Activated CD8-positive, alpha-beta memory T cell treated with anti-CD3 and anti-CD28 coated beads for 36 hours (primary cell): ENCODE measurements around the gene AGBL4. TPM values are rescaled to one million over a fixed set of nuclear protein-coding genes. Genes with fewer than 3 reads are reported as not detected.

Experiments used
- CTCF ChIA-PET: fragments of 350-600 bp; sonication (Branson Sonifier 250); formaldehyde crosslinking; loops from one replicate; lab custom pipeline; 2021; ENCODE audit warnings: antibody characterized with exemption; lab: Charles Lee
- POLR2A ChIA-PET: fragments of 350-600 bp; sonication (Branson Sonifier 250); formaldehyde crosslinking; loops from one replicate; lab custom pipeline; 2021; ENCODE audit warnings: antibody characterized with exemption; lab: Charles Lee
- total RNA-seq, 2 experiments: library from RNA; stranded (reverse); gene quantifications; one replicate each; pipeline ENCODE4 v1.2.3, GENCODE V29; 2021

AGBL4 gene
- total RNA-seq, 2 experiments from 2014 or later = not detected

DNA sequence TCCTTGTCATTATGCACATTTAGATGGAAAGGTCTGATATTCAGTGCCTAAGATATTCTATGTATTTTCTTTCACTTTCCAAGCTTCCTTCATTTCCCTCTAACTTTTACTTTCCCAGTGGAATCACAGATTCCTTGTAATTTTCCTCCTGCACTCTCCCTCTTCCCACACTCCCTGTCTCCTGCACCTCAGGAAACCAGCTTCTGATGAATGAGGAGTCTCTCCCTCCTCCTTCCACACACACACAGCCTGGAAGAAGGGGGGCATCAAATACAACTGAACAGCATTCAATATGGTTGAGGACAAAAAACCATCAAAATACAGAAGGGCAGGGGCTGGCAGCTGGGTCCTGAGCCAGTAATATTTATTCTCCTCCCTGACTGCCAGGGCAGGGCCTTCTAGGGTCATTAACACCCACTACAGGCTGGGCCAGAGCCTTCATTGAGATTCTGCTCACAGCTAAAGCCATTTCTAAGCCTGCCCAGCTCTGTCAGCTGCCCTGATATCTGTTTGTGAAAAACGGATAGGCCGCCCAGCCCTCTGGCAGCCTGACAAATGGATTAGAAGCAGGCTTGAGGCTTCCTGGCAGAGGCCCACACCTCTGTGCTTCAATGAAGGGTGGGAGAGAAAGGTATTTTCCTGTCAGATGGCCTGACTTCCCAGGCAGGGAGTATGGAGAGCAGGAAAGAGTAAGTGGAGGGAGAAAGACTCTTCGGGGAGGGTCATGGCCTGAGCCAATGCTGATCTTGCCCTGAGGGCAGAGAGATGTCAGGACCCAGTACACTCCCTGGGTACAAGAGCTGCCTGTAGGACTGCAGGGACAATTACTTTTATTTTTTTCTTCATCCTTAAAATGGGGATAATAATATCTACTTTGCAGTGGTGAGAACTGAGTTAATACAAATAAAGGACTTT lies 1412.9 kb downstream of the AGBL4 start:
- POLR2A ChIA-PET = no interaction called here
- CTCF ChIA-PET = no interaction called here

DNA sequence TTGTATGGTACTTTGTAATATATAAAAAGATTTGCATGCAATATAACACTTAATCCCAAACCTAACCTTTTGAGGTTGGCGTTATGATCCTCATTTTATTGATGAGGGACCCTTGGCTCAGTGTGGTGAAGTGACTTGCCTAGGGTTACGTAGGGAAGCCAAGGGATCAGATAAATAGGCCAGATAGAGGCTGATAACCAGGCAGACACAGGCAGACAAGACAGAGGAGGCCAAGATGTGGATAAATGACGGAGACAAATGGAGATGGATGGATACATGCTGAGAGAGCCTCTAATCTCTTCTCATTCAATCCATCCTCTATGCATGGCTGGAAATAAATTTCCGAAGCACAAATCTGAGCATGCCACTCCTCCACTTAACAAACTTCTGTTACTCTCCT lies 1414.9 kb downstream of the AGBL4 start:
- ChIA-PET POLR2A (no interaction called here), CTCF (no interaction called here)

GRCh38 chr1:48603222-48603621 lies 1420.5 kb downstream of the AGBL4 start:
- CTCF ChIA-PET = no interaction called here
- POLR2A ChIA-PET = no interaction called here

DNA sequence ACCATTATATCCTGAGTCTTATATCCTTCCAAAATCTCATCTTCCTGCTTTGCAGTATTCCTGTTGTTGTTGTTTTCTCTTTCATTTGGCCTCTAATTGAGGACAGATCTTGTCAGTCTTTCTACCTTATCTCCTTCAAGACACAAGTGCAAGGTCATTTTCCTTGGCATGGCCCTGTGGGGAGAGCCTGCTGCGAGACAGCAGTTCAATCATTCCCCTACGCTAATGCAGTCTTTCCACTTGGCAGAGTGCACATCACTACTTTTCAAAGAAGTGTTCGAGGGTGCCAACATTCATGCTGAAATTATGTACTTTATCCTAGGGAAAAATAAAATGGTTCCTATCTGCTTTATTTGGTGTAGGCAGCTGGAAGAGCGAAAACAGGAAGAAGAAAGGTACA lies 1421.4 kb downstream of the AGBL4 start:
- ChIA-PET CTCF (no interaction called here), POLR2A (no interaction called here)

- ChIA-PET CTCF (no interaction called here), POLR2A (no interaction called here)
These were observed 1423.6 kb downstream of the AGBL4 start for GRCh38 chr1:48600182-48600581.

DNA sequence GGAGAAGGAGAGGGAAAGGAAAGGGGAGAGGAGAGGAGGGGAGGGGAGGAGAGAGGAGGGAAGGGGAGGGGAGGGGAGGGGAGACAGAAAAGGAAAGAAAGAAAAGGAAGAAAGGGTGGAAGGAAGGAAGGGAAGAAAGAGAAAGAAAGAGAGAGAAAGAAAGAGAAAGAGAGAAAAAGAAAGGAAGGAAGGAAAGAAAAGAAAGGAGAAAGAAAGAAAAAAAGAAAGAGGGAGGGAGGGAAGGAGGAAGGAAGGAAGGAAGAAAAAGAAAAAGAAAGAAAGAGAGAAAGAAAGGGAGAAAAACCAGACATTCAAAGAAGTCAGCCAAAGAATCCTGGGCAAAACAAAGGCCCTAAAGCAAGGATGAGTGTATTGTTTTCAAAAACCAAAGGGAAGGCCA lies 1426.1 kb downstream of the AGBL4 start:
- CTCF ChIA-PET = no interaction called here
- POLR2A ChIA-PET = no interaction called here

GRCh38 chr1:48596046-48596445 lies 1427.7 kb downstream of the AGBL4 start:
- POLR2A ChIA-PET = no interaction called here
- CTCF ChIA-PET = no interaction called here

DNA sequence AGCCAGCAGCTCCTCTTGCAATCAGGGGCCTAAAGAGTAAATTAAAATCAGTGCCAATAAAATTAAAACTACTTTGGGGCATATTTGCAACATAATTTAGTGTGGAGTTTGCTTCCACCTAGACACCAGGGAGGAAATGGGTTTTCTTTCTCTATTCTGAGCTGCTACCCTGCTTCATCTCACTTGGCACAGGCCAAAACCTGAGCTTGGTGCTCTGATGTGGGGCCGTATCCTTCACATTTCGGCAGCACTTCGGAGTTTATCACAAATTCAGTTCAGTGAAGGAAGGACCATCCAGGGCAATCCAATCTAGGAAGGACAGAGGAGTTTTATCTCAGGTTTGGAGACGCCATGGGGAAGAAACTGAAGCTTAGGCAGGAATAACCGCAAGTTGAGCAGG lies 1428.1 kb downstream of the AGBL4 start:
- ChIA-PET POLR2A (no interaction called here), CTCF (no interaction called here)

- ChIA-PET POLR2A (no interaction called here), CTCF (no interaction called here)
These were observed 1431.4 kb downstream of the AGBL4 start for GRCh38 chr1:48592330-48592729.

DNA sequence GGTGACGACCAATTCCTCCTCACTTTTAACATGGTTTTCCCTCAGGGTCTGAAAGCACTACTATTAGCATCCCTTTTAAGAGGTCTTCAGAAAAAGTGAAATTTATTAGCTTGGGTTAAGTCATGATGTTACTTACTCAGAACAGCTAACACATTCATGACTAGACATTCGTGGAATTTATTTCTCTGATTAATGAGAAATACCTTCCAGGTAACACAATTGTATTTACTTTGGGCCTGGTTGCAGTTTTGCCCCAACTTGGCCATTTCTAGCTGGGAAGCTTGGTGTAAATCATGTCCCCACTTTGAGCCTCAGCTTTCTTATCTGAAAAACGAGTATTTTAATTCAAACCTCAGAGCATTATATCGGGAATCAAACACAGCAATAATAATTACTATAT lies 1432.6 kb downstream of the AGBL4 start:
- ChIA-PET POLR2A (no interaction called here), CTCF (no interaction called here)

- ChIA-PET CTCF (no interaction called here), POLR2A (no interaction called here)
These were observed 1435.7 kb downstream of the AGBL4 start for GRCh38 chr1:48588061-48588460.

- ChIA-PET CTCF (no interaction called here), POLR2A (no interaction called here)
These were observed 1441.3 kb downstream of the AGBL4 start for GRCh38 chr1:48582408-48582807.

GRCh38 chr1:48581270-48581669 lies 1442.5 kb downstream of the AGBL4 start:
- CTCF ChIA-PET = no interaction called here
- POLR2A ChIA-PET = no interaction called here

GRCh38 chr1:48576565-48576964 lies 1447.2 kb downstream of the AGBL4 start:
- POLR2A ChIA-PET = no interaction called here
- CTCF ChIA-PET = no interaction called here

GRCh38 chr1:48572646-48573258 lies 1451.0 kb downstream of the AGBL4 start:
- ChIA-PET POLR2A (no interaction called here), CTCF (no interaction called here)

DNA sequence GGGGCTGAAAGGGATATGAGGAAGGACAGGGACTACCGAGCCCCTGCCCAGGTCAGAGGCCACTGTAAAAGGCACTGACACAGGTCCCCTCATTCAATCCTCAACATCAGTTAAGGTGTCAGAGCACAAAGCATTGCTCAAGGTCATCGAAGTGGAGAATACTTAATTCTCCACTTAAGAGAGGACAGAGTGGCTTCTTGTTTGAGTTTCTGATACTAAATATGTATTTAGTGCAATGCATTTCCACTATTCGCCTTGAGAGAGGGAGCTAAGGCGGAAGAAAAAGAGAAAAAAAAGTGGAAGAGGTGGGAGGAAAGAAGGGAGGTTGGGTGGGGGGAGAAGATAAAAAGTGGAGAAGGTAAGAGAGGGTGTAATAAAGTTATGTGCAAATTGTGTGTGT lies 1451.6 kb downstream of the AGBL4 start:
- CTCF ChIA-PET = no interaction called here
- POLR2A ChIA-PET = no interaction called here

DNA sequence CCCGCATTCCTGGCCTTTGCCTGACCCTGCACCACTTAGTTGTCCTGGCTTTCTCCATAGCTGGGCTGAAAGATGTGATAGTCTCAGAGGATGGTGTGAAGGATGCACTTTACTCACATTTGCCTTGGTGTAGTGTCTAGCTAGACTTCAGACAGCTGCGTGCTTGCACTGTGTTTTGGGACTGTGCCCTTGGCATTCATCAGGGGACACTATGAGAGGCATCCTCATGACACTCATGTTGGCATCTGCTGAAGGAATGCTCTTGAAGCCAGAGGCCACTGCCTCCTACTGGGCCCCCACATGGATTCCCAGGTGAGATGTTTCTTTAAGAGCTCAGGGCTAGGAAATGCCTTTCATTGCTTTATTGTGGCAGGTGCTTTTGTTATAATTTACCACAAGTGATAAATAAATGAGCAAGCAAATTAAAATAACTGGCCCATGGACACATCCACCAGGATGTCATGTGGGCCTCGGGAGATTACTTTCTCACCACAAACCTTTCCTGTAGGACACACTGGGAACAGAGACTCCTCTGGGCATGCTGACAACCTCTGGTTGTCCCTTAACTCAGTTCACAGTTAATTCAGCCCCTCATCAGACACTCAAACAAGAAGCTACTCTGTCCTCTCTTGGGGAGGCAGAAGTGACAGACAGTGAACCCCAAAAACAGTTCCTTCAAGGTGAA lies 1452.3 kb downstream of the AGBL4 start:
- ChIA-PET CTCF (no interaction called here), POLR2A (no interaction called here)

DNA sequence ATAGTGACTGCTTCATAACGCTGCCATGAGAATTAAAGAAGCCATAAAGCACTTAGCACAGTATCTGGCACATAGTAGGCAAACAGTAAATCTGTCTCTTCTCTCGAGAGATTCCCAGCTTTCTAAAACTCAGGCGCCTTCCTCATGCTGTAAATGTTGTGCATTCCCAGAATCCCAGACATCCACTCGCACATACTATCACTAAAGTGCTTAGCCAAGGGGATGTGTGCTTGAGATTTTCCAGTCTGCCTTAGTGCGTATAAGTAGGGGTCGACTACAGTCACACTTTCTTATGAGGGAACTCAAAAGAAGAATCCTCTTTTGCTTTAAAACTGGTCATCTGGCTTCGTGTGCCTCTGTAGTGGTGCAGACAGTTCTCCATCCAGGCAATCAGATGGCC lies 1453.2 kb downstream of the AGBL4 start:
- ChIA-PET CTCF (no interaction called here), POLR2A (no interaction called here)

- CTCF ChIA-PET = no interaction called here
- POLR2A ChIA-PET = no interaction called here
These were observed 1455.3 kb downstream of the AGBL4 start for GRCh38 chr1:48568501-48568900.

DNA sequence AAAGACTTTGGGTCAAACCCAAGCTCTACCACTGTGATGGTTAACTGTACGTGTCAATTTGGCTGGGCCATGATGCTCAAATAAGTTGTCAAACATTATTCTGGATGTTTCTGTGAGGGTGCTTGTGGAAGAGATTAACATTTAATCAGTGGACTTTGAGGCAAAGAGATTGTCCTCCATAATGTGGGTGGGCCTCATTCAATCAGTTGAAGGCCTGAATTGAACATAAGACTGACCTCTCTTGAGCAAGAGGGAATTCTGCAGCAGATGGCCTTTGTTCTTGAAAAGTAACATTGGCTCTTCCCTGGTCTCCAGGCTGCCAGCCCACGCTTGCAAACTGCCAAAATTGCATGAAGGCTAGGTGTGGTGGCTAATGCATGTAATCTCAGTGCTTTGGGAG lies 1457.3 kb downstream of the AGBL4 start:
- ChIA-PET CTCF (no interaction called here), POLR2A (no interaction called here)

GRCh38 chr1:48563021-48563420 lies 1460.7 kb downstream of the AGBL4 start:
- POLR2A ChIA-PET = no interaction called here
- CTCF ChIA-PET = no interaction called here
